DND-41 (cell line): Measurements from ENCODE around the gene PEAK3.

Source experiments
- CTCF ChIP-seq: IDR thresholded peaks from 2 replicates; pipeline ENCODE4 v1.5.1; 2012; ENCODE audit warnings: borderline replicate concordance, low read length, moderate library complexity, mild to moderate bottlenecking; ENCODE audit not compliant: poor library complexity, severe bottlenecking; ENCODE audit errors: extremely low read depth
- EZH2 ChIP-seq: IDR thresholded peaks from 3 replicates; pipeline ENCODE4 v1.6.1; 2012; ENCODE audit warnings: borderline replicate concordance, low read depth, mild to moderate bottlenecking, moderate library complexity, low read length, inconsistent platforms; ENCODE audit not compliant: severe bottlenecking

DNA sequence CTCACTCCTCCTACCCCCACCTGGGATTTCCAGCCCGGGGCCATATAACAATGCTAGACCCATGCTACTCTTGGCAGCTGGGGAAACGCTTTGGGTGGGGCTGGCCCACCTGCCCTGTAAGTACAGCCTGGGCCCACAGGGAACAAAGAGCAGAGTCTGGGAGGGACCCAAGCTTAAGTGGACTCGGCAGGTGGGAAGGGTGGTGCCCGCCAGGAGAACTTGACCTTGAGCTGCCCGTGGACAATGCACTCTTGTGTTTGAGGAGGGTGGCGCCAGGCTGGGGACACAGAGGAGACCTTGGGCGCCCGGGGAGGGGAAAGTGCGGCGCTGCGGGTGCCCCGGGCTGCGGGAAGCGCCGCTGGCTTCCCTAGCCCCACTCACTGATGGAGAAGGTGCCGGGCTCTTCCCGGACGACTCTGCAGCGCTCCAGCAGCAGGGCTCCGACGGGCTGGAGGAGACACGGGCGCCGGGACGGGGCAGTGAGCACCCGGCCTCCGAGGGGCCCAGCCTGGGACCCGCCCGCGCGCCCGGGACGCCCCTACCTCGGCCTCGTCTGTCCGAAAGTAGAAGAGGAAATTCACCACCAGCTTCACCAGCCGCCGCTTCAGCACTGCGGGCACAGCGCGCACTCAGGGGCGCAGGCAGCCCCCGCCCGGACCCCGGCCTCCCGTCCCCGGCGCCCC lies 46.5 kb downstream of the PEAK3 start:
- no peak for TF ChIP-seq CTCF
- no peak for TF ChIP-seq EZH2
